ENCODE measurements around the gene KLHDC7B. TPM values are rescaled to one million over a fixed set of nuclear protein-coding genes. Genes with fewer than 3 reads are reported as not detected.

KLHDC7B gene
- total RNA-seq, 4 donors from 2014 or later, result 0.90 TPM; not detected in 3

GRCh38 chr22:50502628-50503474 lies 42.8 kb upstream of the KLHDC7B start:
- H3K4me3 ChIP-seq, result no peak overlapping the region
- WGBS, 2 donors, result 68 to 77% methylated on average over 19 to 23 of the region's 24 CpGs

GRCh38 chr22:50503475-50504145 lies 42.1 kb upstream of the KLHDC7B start:
- Histone ChIP-seq H3K4me3 (no peak overlapping the region), H3K9me3 (no peaks in the 10 kb centered on the region), H3K4me1 (peaks cover 0 to 22% (median 11%) of the 10 kb centered on the region in 4 donors), H3K27ac (no peak overlapping the region), H3K27me3 (no peaks in the 10 kb centered on the region), H3K36me3 (peaks cover 3 to 41% (median 21%) of the 10 kb centered on the region in 3 donors)
- no peak for TF ChIP-seq EP300 (IDR thresholded peaks at IDR 0.05)
- WGBS, 2 donors, result 82 to 89% methylated on average over 7 to 10 of the region's 26 CpGs
- DNase-seq (ENCODE audit: low spot score in 2 of 2), result no peak

More at GRCh38 chr22:50502628-50503474, 42.8 kb upstream of the KLHDC7B start:
- TF ChIP-seq POLR2A (IDR thresholded peaks at IDR 0.05), result no peak
- no peak for TF ChIP-seq CTCF (IDR thresholded peaks at IDR 0.05)
- TF ChIP-seq EP300 (IDR thresholded peaks at IDR 0.05), result no peak
- Histone ChIP-seq H3K9me3 (no peaks in the 10 kb centered on the region), H3K27ac (no peak overlapping the region), H3K36me3 (peaks cover 3 to 41% (median 21%) of the 10 kb centered on the region in 3 donors), H3K4me1 (peaks cover 0 to 26% (median 10%) of the 10 kb centered on the region in 4 donors), H3K27me3 (no peaks in the 10 kb centered on the region)
- no peak for DNase-seq (ENCODE audit: low spot score in 2 of 2)

DNA sequence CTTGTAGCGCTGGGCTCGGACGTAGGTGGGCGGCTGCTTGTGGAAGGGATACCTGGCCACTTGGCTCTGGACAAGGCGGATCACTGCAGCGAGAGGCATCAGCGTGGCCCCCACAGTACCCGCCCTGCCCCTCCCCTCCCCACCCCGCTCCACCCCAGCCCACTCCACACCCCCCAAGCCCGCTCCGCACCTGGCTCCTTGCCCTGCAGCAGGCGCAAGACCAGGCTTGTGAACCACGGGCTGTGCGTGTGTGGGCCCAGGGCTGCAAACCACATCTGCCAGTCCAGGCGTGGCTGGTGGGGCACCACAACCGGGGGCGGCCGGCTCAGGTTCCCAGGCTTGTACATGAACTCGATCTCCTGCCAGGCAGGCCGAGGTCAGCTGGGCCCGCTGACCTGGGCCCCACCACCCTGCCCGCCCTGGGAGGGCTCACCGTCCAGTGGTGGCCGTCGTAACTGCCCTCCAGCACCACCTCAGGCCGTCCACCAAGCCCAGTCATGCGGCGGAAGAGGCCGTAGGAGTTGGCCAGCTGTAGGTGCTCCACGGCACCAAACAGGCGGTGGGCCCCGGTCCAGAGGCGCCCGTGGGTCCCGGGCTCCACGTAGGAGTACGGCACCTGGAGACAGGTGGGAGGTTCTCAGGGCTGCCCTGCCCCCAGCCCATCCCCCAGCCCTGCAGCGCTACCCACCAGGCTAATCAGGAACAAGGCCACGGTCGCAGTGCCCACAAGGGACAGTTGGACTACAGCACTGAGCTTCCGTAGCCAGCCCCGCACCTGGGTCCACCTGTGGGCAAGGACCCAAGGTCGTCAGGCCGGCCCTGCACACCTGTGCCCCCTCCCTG lies 41.1 kb upstream of the KLHDC7B start:
- WGBS, 2 donors, result 92 to 95% methylated on average over 12 to 29 of the region's 44 CpGs
- no peak overlapping the region for H3K27ac ChIP-seq
- no peaks in the 10 kb centered on the region for H3K9me3 ChIP-seq
- no peak overlapping the region for H3K4me3 ChIP-seq
- no peak for DNase-seq (ENCODE audit: low spot score in 2 of 2)
- H3K36me3 ChIP-seq, result peaks cover 3 to 41% (median 21%) of the 10 kb centered on the region in 3 donors
- H3K27me3 ChIP-seq, result no peaks in the 10 kb centered on the region
- peaks cover 0 to 31% (median 16%) of the 10 kb centered on the region in 4 donors for H3K4me1 ChIP-seq
- TF ChIP-seq EP300 (IDR thresholded peaks at IDR 0.05) (no peak), CTCF (IDR thresholded peaks at IDR 0.05) (no peak), POLR2A (IDR thresholded peaks at IDR 0.05) (no peak)

- Histone ChIP-seq H3K27me3 (no peaks in the 10 kb centered on the region), H3K27ac (no peak overlapping the region)
- no peak for TF ChIP-seq POLR2A (IDR thresholded peaks at IDR 0.05)
- no peak for TF ChIP-seq EP300 (IDR thresholded peaks at IDR 0.05)
- TF ChIP-seq CTCF (IDR thresholded peaks at IDR 0.05), result no peak
Observed at GRCh38 chr22:50505276-50505775, 40.4 kb upstream of the KLHDC7B start.

More at GRCh38 chr22:50505276-50505775, 40.4 kb upstream of the KLHDC7B start:
- 85 to 86% methylated on average over 7 to 13 of the region's 14 CpGs for WGBS, 2 donors
- H3K36me3 ChIP-seq, result peaks cover 3 to 41% (median 21%) of the 10 kb centered on the region in 3 donors
- H3K4me1 ChIP-seq, result peaks cover 0 to 35% (median 16%) of the 10 kb centered on the region in 4 donors
- no peak for DNase-seq (ENCODE audit: low spot score in 2 of 2)
- no peak overlapping the region for H3K4me3 ChIP-seq
- H3K9me3 ChIP-seq, result no peaks in the 10 kb centered on the region

All from tibial nerve (tissue), 4 donors.